ENCODE measurements around the gene GAREM1.
A peak's percentile ranks its signal among the peaks of the same experiment; 100 is the strongest.

Gene GAREM1

DNA sequence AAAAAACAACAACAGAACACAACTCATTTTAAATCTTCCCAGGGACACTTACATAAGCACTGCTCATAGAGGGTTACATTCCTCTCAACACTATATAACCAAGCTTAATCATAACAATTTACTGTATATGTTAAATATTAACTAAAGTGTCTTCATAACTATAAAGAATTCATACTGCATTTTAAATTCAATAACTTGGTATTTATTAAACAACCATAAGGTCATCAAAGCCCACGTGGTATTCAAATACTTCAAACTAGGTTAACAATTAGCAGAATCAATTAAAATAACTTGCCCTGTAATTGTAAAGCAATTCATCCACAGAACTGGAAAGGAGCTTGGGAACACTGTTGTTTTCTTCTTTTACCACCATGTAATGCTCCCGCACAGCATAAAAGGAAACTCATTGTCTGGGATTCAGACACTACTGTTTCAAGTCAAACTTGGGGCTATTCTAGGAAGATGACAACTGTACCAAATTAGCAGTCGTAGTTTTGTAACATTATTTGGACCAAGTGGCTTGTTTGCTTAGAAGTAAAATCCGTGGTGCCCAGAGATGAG is 10.4 kb downstream of the GAREM1 start:
- no peak for DNase-seq (ENCODE audit: low read depth)
- no peak overlapping the region for H3K4me3 ChIP-seq (ENCODE audit: control insufficient read depth, low read depth, low read length)
- TF ChIP-seq, protein P1, sequence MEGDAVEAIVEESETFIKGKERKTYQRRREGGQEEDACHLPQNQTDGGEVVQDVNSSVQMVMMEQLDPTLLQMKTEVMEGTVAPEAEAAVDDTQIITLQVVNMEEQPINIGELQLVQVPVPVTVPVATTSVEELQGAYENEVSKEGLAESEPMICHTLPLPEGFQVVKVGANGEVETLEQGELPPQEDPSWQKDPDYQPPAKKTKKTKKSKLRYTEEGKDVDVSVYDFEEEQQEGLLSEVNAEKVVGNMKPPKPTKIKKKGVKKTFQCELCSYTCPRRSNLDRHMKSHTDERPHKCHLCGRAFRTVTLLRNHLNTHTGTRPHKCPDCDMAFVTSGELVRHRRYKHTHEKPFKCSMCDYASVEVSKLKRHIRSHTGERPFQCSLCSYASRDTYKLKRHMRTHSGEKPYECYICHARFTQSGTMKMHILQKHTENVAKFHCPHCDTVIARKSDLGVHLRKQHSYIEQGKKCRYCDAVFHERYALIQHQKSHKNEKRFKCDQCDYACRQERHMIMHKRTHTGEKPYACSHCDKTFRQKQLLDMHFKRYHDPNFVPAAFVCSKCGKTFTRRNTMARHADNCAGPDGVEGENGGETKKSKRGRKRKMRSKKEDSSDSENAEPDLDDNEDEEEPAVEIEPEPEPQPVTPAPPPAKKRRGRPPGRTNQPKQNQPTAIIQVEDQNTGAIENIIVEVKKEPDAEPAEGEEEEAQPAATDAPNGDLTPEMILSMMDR (conservative IDR thresholded peaks at IDR 0.05; ENCODE audit: control insufficient read depth, insufficient read depth, low read depth, low read length): no peak

DNA sequence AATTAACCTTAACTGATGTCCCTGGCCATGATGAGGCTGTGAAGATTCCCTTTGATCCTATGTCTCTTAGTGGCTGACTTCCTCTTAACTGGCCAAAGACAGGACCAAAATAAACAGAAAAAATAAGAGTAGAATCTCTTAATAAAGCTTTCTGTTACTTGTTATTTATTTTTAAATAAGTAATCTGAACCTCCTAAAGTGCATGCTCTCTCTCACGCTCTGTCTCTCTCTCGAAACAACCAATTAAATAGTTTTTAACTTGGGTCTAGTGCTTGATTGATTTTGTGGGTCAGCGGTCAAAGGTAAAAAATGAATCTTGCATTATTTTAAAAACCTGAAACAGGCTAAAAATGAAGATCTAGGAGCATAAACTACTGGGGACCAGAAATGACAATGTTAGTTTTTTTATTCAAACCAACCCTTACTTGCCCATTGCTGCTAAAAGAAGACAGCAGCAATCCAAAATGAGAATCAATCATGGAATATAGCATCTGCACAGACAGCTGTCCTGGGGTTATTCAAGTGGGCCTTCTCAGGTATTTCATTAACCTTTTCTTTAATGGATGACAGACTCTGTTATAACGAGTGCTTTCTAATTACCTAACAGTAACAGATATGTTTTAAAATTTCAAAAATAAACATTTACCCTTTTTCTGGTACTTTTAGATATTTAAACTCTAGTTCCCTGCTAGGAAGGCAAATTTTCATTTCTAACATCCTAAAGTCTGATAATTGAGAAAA is 11.2 kb downstream of the GAREM1 start:
- H3K4me3 ChIP-seq (ENCODE audit: control insufficient read depth, low read depth, low read length): no peak overlapping the region
- TF ChIP-seq, protein P1 (conservative IDR thresholded peaks at IDR 0.05; ENCODE audit: control insufficient read depth, insufficient read depth, low read depth, low read length): no peak
- no peak for DNase-seq (ENCODE audit: low read depth)

DNA sequence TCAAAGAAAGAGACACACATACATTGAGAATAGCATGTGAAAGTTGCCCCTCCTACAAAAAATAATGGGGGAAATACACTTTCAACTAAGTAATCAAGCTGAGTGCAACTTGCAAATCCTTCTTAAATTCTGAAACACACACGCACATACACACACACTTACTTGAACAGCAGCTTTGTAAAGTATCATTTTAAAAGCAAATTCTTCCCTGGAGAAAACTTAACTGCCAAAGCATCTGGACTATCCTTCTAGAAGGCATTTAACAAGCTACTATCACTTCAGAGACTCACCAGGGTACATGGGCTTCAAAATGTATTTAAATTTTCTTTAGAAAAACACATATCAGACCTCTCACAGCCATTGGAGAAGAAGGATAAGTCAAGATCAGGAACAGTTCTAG is 15.3 kb downstream of the GAREM1 start:
- no peak overlapping the region for H3K4me3 ChIP-seq (ENCODE audit: control insufficient read depth, low read depth, low read length)
- DNase-seq (ENCODE audit: low read depth): no peak

DNA sequence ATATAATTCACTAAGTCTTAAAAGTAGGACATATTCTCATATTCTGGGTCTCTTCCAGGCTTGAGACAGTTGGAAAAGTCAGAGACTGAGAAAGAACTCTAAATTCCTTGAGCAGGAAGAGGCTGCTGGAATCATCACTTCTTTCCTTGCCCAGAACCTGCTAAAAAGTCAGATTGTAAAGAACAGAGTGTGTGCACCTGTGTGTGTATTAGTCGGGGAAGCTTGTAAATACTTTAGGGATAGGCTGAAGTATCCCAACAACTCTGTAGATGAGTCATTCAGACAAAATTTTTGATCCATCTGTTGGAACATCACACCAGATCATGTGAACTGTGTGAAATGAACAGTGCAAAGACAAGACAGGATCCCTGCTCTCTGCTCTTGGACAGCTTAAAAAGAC is 16.1 kb downstream of the GAREM1 start:
- TF ChIP-seq, protein P1 (conservative IDR thresholded peaks at IDR 0.05; ENCODE audit: control insufficient read depth, insufficient read depth, low read depth, low read length): no peak
- peak; percentile 64 for DNase-seq (ENCODE audit: low read depth)
- no peak overlapping the region for H3K4me3 ChIP-seq (ENCODE audit: control insufficient read depth, low read depth, low read length)

More for the DNA sequence above, 15.3 kb downstream of the GAREM1 start:
- TF ChIP-seq, protein P1 (conservative IDR thresholded peaks at IDR 0.05; ENCODE audit: control insufficient read depth, insufficient read depth, low read depth, low read length): no peak

DNA sequence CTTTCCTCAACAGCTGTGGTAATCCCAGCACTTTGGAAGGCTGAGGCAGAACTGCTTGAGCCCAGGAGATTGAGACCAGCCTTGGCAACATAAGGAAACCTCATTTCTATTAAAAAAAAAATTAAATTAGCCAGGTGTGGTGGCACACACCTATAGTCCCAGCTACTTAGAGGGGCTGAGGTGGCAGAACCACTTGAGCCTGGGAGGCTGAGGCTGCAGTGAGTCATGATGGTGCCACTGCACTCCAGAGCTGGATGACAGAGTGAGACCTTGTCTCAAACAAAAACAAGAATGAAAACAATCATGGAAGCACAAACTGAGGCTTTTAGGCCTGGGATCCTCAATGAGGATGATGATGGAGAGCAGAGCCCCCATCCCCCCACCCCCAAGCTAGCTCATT is 19.8 kb downstream of the GAREM1 start:
- no peak overlapping the region for H3K4me3 ChIP-seq (ENCODE audit: control insufficient read depth, low read depth, low read length)
- DNase-seq (ENCODE audit: low read depth): no peak
- TF ChIP-seq, protein P1 (conservative IDR thresholded peaks at IDR 0.05; ENCODE audit: control insufficient read depth, insufficient read depth, low read depth, low read length): no peak

DNA sequence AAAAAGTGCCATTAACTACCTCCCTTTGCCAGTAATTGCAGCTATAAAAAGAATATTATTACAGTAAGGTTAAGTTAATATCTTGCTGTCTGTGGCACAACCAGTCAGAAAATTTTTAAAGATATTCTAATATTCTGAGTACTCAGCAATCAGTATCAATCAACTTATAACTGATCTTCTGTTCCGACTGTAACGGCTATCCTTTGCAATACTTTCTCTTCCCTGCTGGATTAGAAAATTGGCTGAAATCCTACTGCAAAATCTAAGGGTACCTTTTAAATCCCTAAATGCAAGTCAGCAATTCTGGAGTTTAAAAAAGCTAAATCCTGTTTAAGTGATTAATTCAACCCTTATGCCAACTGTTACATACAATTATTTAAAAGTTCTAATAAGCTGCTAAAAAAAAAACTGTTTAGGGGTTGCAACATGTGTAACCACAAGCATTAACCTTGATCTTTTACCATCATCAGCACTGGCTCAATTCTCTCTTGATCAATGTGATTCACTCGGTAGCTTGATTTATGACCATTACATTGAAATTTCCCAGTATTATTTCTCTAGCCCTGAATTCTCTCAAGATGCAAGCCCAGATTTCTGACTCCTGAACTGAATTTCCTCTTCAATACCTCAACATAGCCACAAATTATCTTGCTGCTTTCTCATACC is 20.5 kb downstream of the GAREM1 start:
- TF ChIP-seq, protein P1 (conservative IDR thresholded peaks at IDR 0.05; ENCODE audit: control insufficient read depth, insufficient read depth, low read depth, low read length): no peak
- H3K4me3 ChIP-seq (ENCODE audit: control insufficient read depth, low read depth, low read length): no peak overlapping the region
- DNase-seq (ENCODE audit: low read depth): peak; percentile 89

Data from fibroblast of mammary gland (primary cell).